H9 (cell line): ENCODE measurements around the gene ZFP62. TPM values are rescaled to one million over a fixed set of nuclear protein-coding genes. Genes with fewer than 3 reads are reported as not detected.

Experiments used
- DNase-seq: peaks from one replicate; pipeline ENCODE4 v3.0.0-alpha.2; 2017
- H2AFZ ChIP-seq: one replicate; pipeline ENCODE4 v1.6.1; 2013; ENCODE audit warnings: mild to moderate bottlenecking, low read length, control low read depth, moderate library complexity
- H2AK5ac ChIP-seq: 2 replicates; pipeline ENCODE4 v1.6.1; 2013; ENCODE audit warnings: low read length, control low read depth, mixed read lengths; ENCODE audit not compliant: insufficient read length
- H2BK120ac ChIP-seq: one replicate; pipeline ENCODE4 v1.6.1; 2013; ENCODE audit warnings: low read depth, mild to moderate bottlenecking, low read length, control low read depth, inconsistent platforms; ENCODE audit not compliant: poor library complexity, severe bottlenecking
- H2BK12ac ChIP-seq: 2 replicates; pipeline ENCODE4 v1.6.1; 2013; ENCODE audit warnings: low read length, control low read depth, mixed read lengths, low read depth; ENCODE audit not compliant: insufficient read length
- H2BK15ac ChIP-seq: 2 replicates; pipeline ENCODE4 v1.6.1; 2013; ENCODE audit warnings: low read depth, low read length, control low read depth
- H2BK20ac ChIP-seq: one replicate; pipeline ENCODE4 v1.6.1; 2013; ENCODE audit warnings: low read depth, mild to moderate bottlenecking, low read length, control low read depth, inconsistent platforms; ENCODE audit not compliant: poor library complexity, severe bottlenecking
- H2BK5ac ChIP-seq: 2 replicates; pipeline ENCODE4 v1.6.1; 2013; ENCODE audit warnings: low read length, control low read depth, mixed read lengths; ENCODE audit not compliant: insufficient read length
- H3K14ac ChIP-seq: 2 replicates; pipeline ENCODE4 v1.6.1; 2013; ENCODE audit warnings: low read length, control low read depth; ENCODE audit not compliant: insufficient read depth
- H3K18ac ChIP-seq: 2 replicates; pipeline ENCODE4 v1.6.1; 2013; ENCODE audit warnings: low read depth, mild to moderate bottlenecking, mixed read lengths, low read length, control low read depth; ENCODE audit not compliant: insufficient read length
- H3K23ac ChIP-seq: 2 replicates; pipeline ENCODE4 v1.6.1; 2013; ENCODE audit warnings: low read length, control low read depth, mixed read lengths, low read depth; ENCODE audit not compliant: insufficient read length
- H3K23me2 ChIP-seq: 2 replicates; pipeline ENCODE4 v1.6.1; 2013; ENCODE audit warnings: low read depth, mild to moderate bottlenecking, mixed read lengths, low read length, control low read depth; ENCODE audit not compliant: insufficient read length, poor library complexity, severe bottlenecking
- H3K27ac ChIP-seq: 2 replicates; pipeline ENCODE4 v1.5.1; 2013; ENCODE audit warnings: low read length, control low read depth, mixed read lengths, low read depth; ENCODE audit not compliant: insufficient read length
- H3K27me3 ChIP-seq: 2 replicates; pipeline ENCODE4 v1.6.1; 2013; ENCODE audit warnings: low read length, control low read depth, inconsistent platforms; ENCODE audit not compliant: insufficient read depth
- H3K4ac ChIP-seq: 2 replicates; pipeline ENCODE4 v1.6.1; 2013; ENCODE audit warnings: low read depth, mild to moderate bottlenecking, control low read depth, inconsistent platforms, low read length, moderate library complexity
- H3K4me1 ChIP-seq: 2 replicates; pipeline ENCODE4 v1.6.1; 2013; ENCODE audit warnings: low read length, control low read depth, inconsistent platforms; ENCODE audit not compliant: insufficient read depth
- H3K4me2 ChIP-seq: 2 replicates; pipeline ENCODE4 v1.6.1; 2013; ENCODE audit warnings: low read length, control low read depth, mixed read lengths; ENCODE audit not compliant: insufficient read length, insufficient read depth
- H3K56ac ChIP-seq: 2 replicates; pipeline ENCODE4 v1.6.1; 2013; ENCODE audit warnings: low read depth, mild to moderate bottlenecking, mixed read lengths, low read length, control low read depth; ENCODE audit not compliant: insufficient read length
- H3K79me1 ChIP-seq: 2 replicates; pipeline ENCODE4 v1.6.1; 2013; ENCODE audit warnings: low read depth, mild to moderate bottlenecking, moderate library complexity, low read length, control low read depth, inconsistent platforms; ENCODE audit not compliant: insufficient read depth, poor library complexity, severe bottlenecking
- H3K79me2 ChIP-seq: 2 replicates; pipeline ENCODE4 v1.6.1; 2013; ENCODE audit warnings: low read length, control low read depth, inconsistent platforms; ENCODE audit not compliant: insufficient read depth
- H3K9ac ChIP-seq: 2 replicates; pipeline ENCODE4 v1.6.1; 2013; ENCODE audit warnings: low read length, control low read depth, mixed read lengths; ENCODE audit not compliant: insufficient read length; ENCODE audit errors: extremely low read depth
- H3K9me3 ChIP-seq: one replicate; pipeline ENCODE4 v1.6.1; 2013; ENCODE audit warnings: low read depth, low read length, inconsistent platforms; ENCODE audit not compliant: control insufficient read depth
- H3T11ph ChIP-seq: one replicate; pipeline ENCODE4 v1.6.1; 2013; ENCODE audit warnings: mild to moderate bottlenecking, low read length, control low read depth, inconsistent platforms
- H4K20me1 ChIP-seq: one replicate; pipeline ENCODE4 v1.6.1; 2013; ENCODE audit not compliant: control insufficient read depth, insufficient read length, insufficient read depth
- H4K5ac ChIP-seq: 2 replicates; pipeline ENCODE4 v1.6.1; 2013; ENCODE audit warnings: low read depth, mild to moderate bottlenecking, mixed read lengths, low read length, control low read depth; ENCODE audit not compliant: insufficient read length
- H4K8ac ChIP-seq: replicated peaks from 2 replicates; pipeline ENCODE4 v1.6.1; 2013; ENCODE audit warnings: low read length, control low read depth, mixed read lengths, low read depth; ENCODE audit not compliant: insufficient read length
- H4K91ac ChIP-seq: 2 replicates; pipeline ENCODE4 v1.6.1; 2013; ENCODE audit warnings: low read depth, mild to moderate bottlenecking, moderate library complexity, mixed read lengths, low read length, control low read depth; ENCODE audit not compliant: insufficient read length
- H3K27ac Mint-ChIP-seq, 3 experiments: 2 replicates in 2 of 3; 3 replicates in 1 of 3; pipeline ENCODE4 v1.8.0; 2020 to 2021; ENCODE audit warnings: mixed read lengths in 3 of 3, mild to moderate bottlenecking in 1 of 3, moderate library complexity in 1 of 3
- H3K27me3 Mint-ChIP-seq: 2 replicates; pipeline ENCODE4 v1.8.0; 2021; ENCODE audit warnings: low read depth, mild to moderate bottlenecking, moderate library complexity, mixed read lengths
- H3K36me3 Mint-ChIP-seq, 3 experiments: 2 replicates in 2 of 3; 3 replicates in 1 of 3; pipeline ENCODE4 v1.8.0; 2020 to 2021; ENCODE audit warnings: low read depth in 3 of 3, mixed read lengths in 3 of 3; ENCODE audit not compliant: insufficient read depth in 1 of 3
- H3K4me1 Mint-ChIP-seq, 2 experiments: 2 replicates each; pipeline ENCODE4 v1.8.0; 2020; ENCODE audit warnings: mixed read lengths in 2 of 2
- H3K4me3 Mint-ChIP-seq, 2 experiments: 2 replicates in 1 of 2; 3 replicates in 1 of 2; pipeline ENCODE4 v1.8.0; 2020 to 2021; ENCODE audit warnings: mild to moderate bottlenecking in 2 of 2, mixed read lengths in 2 of 2, moderate library complexity in 1 of 2
- H3K9me3 Mint-ChIP-seq, 2 experiments: 2 replicates in 1 of 2; 3 replicates in 1 of 2; pipeline ENCODE4 v1.8.0; 2020; ENCODE audit warnings: mild to moderate bottlenecking in 2 of 2, mixed read lengths in 2 of 2, moderate library complexity in 1 of 2
- CTCF ChIP-seq: fragments of 200-600 bp; sonication (generic); conservative IDR thresholded peaks from 3 replicates; pipeline ENCODE4 v1.8.0; 2021; ENCODE audit warnings: antibody characterized with exemption, mild to moderate bottlenecking
- WGBS: extraction: QIAGEN DNeasy Blood & Tissue Kit; methylation state at CpG from one replicate; pipeline ENCODE4 v1.1.7; 2013; ENCODE audit warnings: missing lambda C conversion rate, low lambda C conversion rate, mixed read lengths; ENCODE audit not compliant: insufficient read length; ENCODE audit errors: extremely low coverage; 5-methylcytosine and 5-hydroxymethylcytosine counted together
- total RNA-seq: library from RNA; stranded (reverse); gene quantifications from 2 replicates; pipeline ENCODE4 v1.2.1, GENCODE V29; 2021

The ZFP62 gene
- total RNA-seq, 1 experiment from 2014 or later, result 16.2 TPM

- Histone ChIP-seq H3K14ac (no peak overlapping the region), H3K4me2 (no peak overlapping the region), H4K8ac (no peak overlapping the region), H3K9me3 (peaks cover 31% of the 10 kb centered on the region), H2BK5ac (no peak overlapping the region), H4K20me1 (no peaks in the 10 kb centered on the region), H2AK5ac (no peak overlapping the region), H3K18ac (no peak overlapping the region), H3K79me1 (no peaks in the 10 kb centered on the region), H2BK12ac (no peak overlapping the region), H3K23ac (no peak overlapping the region), H2BK120ac (no peak overlapping the region), H4K91ac (no peak overlapping the region), H3K23me2 (no peaks in the 10 kb centered on the region), H2AFZ (no peak overlapping the region), H3K56ac (no peak overlapping the region), H3K4me1 (no peaks in the 10 kb centered on the region), H3K9ac (no peak overlapping the region), H2BK20ac (no peak overlapping the region), H3K27me3 (no peaks in the 10 kb centered on the region), H2BK15ac (no peak overlapping the region), H4K5ac (no peak overlapping the region), H3K79me2 (no peaks in the 10 kb centered on the region), H3T11ph (no peak overlapping the region), H3K4ac (no peak overlapping the region), H3K27ac (no peak overlapping the region)
- Mint-ChIP-seq H3K27me3 (peaks cover 40% of the 10 kb centered on the region), H3K4me3 (no peak overlapping the region), H3K27ac (no peak overlapping the region), H3K4me1 (peaks cover 6 to 7% of the 10 kb centered on the region in 2 experiments), H3K36me3 (peaks cover 49 to 66% (median 53%) of the 10 kb centered on the region in 3 experiments), H3K9me3 (peaks cover 65 to 68% of the 10 kb centered on the region in 2 experiments)
- no peak for DNase-seq
- no CpG with 5 or more reads among the region's 3 CpGs for WGBS
- no peak for TF ChIP-seq CTCF
These were observed 16.6 kb downstream of the ZFP62 start for GRCh38 chr5:180844432-180844831.
